Hepatocyte (in vitro differentiated cells): ENCODE measurements around the gene DDX56. TPM values are rescaled to one million over a fixed set of nuclear protein-coding genes. Genes with fewer than 3 reads are reported as not detected.

Source experiments
- DNase-seq: peaks from one replicate; pipeline ENCODE4 v3.0.0-alpha.2; 2016; ENCODE audit warnings: low spot score
- H2AFZ ChIP-seq: fragments of 200-600 bp; sonication (generic); 2 replicates; pipeline ENCODE4 v1.6.0; 2016; ENCODE audit warnings: antibody characterized with exemption, mild to moderate bottlenecking
- H3K27ac ChIP-seq: fragments of 200-600 bp; sonication (generic); 2 replicates; pipeline ENCODE4 v1.5.1; 2016; ENCODE audit warnings: mild to moderate bottlenecking
- H3K27me3 ChIP-seq: fragments of 200-600 bp; sonication (generic); 2 replicates; pipeline ENCODE4 v1.6.1; 2016
- H3K36me3 ChIP-seq: fragments of 200-600 bp; sonication (generic); replicated peaks from 2 replicates; pipeline ENCODE4 v1.5.1; 2016; ENCODE audit warnings: low read depth; ENCODE audit not compliant: insufficient read depth
- H3K4me1 ChIP-seq: fragments of 200-600 bp; sonication (generic); 2 replicates; pipeline ENCODE4 v1.5.1; 2016; ENCODE audit warnings: mild to moderate bottlenecking, moderate library complexity; ENCODE audit not compliant: insufficient read depth
- H3K4me2 ChIP-seq: fragments of 200-600 bp; sonication (generic); 2 replicates; pipeline ENCODE4 v1.6.0; 2016
- H3K4me3 ChIP-seq: fragments of 200-600 bp; sonication (generic); 2 replicates; pipeline ENCODE4 v1.5.1; 2016; ENCODE audit warnings: mild to moderate bottlenecking
- H3K79me2 ChIP-seq: fragments of 200-600 bp; sonication (generic); 2 replicates; pipeline ENCODE4 v1.6.0; 2017; ENCODE audit warnings: mild to moderate bottlenecking
- H3K9me2 ChIP-seq: fragments of 200-600 bp; sonication (generic); replicated peaks from 2 replicates; pipeline ENCODE4 v1.6.0; 2017; ENCODE audit warnings: mild to moderate bottlenecking; ENCODE audit not compliant: insufficient read depth
- H3K9me3 ChIP-seq: fragments of 200-600 bp; sonication (generic); 2 replicates; pipeline ENCODE4 v1.5.1; 2016; ENCODE audit warnings: low read depth, mild to moderate bottlenecking
- H4K20me1 ChIP-seq: fragments of 200-600 bp; sonication (generic); 2 replicates; pipeline ENCODE4 v1.6.0; 2016; ENCODE audit warnings: mild to moderate bottlenecking; ENCODE audit not compliant: insufficient read depth, poor library complexity, severe bottlenecking
- CTCF ChIP-seq: fragments of 200-600 bp; sonication (generic); IDR thresholded peaks from 2 replicates; pipeline ENCODE4 v1.5.1; 2016; ENCODE audit warnings: antibody characterized with exemption, mild to moderate bottlenecking; ENCODE audit not compliant: poor library complexity
- EZH2 ChIP-seq: fragments of 200-600 bp; sonication (generic); IDR thresholded peaks from 2 replicates; pipeline ENCODE4 v1.6.1; 2016; ENCODE audit warnings: antibody characterized with exemption, mild to moderate bottlenecking, borderline replicate concordance
- EZH2phosphoT487 ChIP-seq: fragments of 200-600 bp; sonication (generic); IDR thresholded peaks from one replicate; pipeline ENCODE4 v1.6.1; 2018; ENCODE audit warnings: antibody characterized with exemption, mild to moderate bottlenecking, low read depth, moderate library complexity; ENCODE audit not compliant: unreplicated experiment, severe bottlenecking
- WGBS: methylation state at CpG from one replicate; pipeline ENCODE4 v1.1.6; 2016; ENCODE audit warnings: low lambda C conversion rate; ENCODE audit errors: missing lambda C conversion rate; 5-methylcytosine and 5-hydroxymethylcytosine counted together
- polyA plus RNA-seq: library from polyadenylated mRNA; unstranded; fragments of >200 nt; fragmentation: Nextera tagmentation; extraction: Ambion mirVana; gene quantifications from 2 replicates; pipeline ENCODE4 v1.2.1, GENCODE V29; 2016
- total RNA-seq: library from RNA; depleted of rRNA; stranded (reverse); fragments of >200 nt; gene quantifications from 2 replicates; pipeline ENCODE4 v1.2.3, GENCODE V29; 2014

Gene DDX56
- total and polyA plus RNA-seq, 2 experiments from 2014 or later = 57.1 to 85.0 TPM

GRCh38 chr7:44538798-44539668 lies 34.7 kb downstream of the DDX56 start:
- H3K79me2 ChIP-seq = peaks cover 39% of the 10 kb centered on the region
- WGBS = 92% methylated on average over 32 of the region's 32 CpGs

GRCh38 chr7:44538093-44538797 lies 35.5 kb downstream of the DDX56 start:
- Histone ChIP-seq H3K9me2 (no peaks in the 10 kb centered on the region), H3K9me3 (no peaks in the 10 kb centered on the region), H2AFZ (no peak overlapping the region), H3K4me3 (no peak overlapping the region), H3K27me3 (no peaks in the 10 kb centered on the region), H3K4me1 (peaks cover 42% of the 10 kb centered on the region), H4K20me1 (no peaks in the 10 kb centered on the region), H3K36me3 (no peaks in the 10 kb centered on the region), H3K4me2 (peak overlapping the region; percentile 71), H3K27ac (no peak overlapping the region), H3K79me2 (peaks cover 39% of the 10 kb centered on the region)
- DNase-seq = no peak
- WGBS = 92% methylated on average over 17 of the region's 17 CpGs
- no peak for TF ChIP-seq EZH2
- no peak for TF ChIP-seq EZH2phosphoT487
- TF ChIP-seq CTCF = no peak

More at GRCh38 chr7:44538798-44539668, 34.7 kb downstream of the DDX56 start:
- DNase-seq = no peak
- Histone ChIP-seq H2AFZ (no peak overlapping the region), H3K27me3 (no peaks in the 10 kb centered on the region), H4K20me1 (no peaks in the 10 kb centered on the region), H3K27ac (no peak overlapping the region), H3K9me2 (no peaks in the 10 kb centered on the region), H3K4me2 (peak overlapping the region; percentile 71), H3K4me3 (no peak overlapping the region), H3K36me3 (no peaks in the 10 kb centered on the region), H3K4me1 (peaks cover 46% of the 10 kb centered on the region), H3K9me3 (no peaks in the 10 kb centered on the region)
- no peak for TF ChIP-seq CTCF
- no peak for TF ChIP-seq EZH2

- 94% methylated on average over 6 of the region's 6 CpGs for WGBS
- no peak overlapping the region for H3K4me3 ChIP-seq
- H3K36me3 ChIP-seq = no peaks in the 10 kb centered on the region
- H3K9me3 ChIP-seq = no peaks in the 10 kb centered on the region
- peaks cover 39% of the 10 kb centered on the region for H3K79me2 ChIP-seq
- no peaks in the 10 kb centered on the region for H3K9me2 ChIP-seq
- H3K27me3 ChIP-seq = no peaks in the 10 kb centered on the region
- no peaks in the 10 kb centered on the region for H4K20me1 ChIP-seq
- H3K4me2 ChIP-seq = peak overlapping the region; percentile 71
- TF ChIP-seq CTCF = no peak
- TF ChIP-seq EZH2 = no peak
- TF ChIP-seq EZH2phosphoT487 = no peak
- DNase-seq = no peak
- no peak overlapping the region for H3K27ac ChIP-seq
- H3K4me1 ChIP-seq = peaks cover 35% of the 10 kb centered on the region
- H2AFZ ChIP-seq = no peak overlapping the region
These were observed 36.3 kb downstream of the DDX56 start for GRCh38 chr7:44537442-44537841.
